AG20443 (cell line): Measurements from ENCODE around the gene ANXA3.
A peak's percentile ranks its signal among the peaks of the same experiment; 100 is the strongest.
"Not testable (repeated sequence)": the region's sequence is repeated elsewhere in the genome, so short reads cannot be mapped to it uniquely, and the experiment has no call there.

Experiments
- DNase-seq: peaks from one replicate; pipeline ENCODE4 v3.0.0; 2012; ENCODE audit warnings: low spot score, mixed read lengths

ANXA3 gene, protein sequence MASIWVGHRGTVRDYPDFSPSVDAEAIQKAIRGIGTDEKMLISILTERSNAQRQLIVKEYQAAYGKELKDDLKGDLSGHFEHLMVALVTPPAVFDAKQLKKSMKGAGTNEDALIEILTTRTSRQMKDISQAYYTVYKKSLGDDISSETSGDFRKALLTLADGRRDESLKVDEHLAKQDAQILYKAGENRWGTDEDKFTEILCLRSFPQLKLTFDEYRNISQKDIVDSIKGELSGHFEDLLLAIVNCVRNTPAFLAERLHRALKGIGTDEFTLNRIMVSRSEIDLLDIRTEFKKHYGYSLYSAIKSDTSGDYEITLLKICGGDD

DNA sequence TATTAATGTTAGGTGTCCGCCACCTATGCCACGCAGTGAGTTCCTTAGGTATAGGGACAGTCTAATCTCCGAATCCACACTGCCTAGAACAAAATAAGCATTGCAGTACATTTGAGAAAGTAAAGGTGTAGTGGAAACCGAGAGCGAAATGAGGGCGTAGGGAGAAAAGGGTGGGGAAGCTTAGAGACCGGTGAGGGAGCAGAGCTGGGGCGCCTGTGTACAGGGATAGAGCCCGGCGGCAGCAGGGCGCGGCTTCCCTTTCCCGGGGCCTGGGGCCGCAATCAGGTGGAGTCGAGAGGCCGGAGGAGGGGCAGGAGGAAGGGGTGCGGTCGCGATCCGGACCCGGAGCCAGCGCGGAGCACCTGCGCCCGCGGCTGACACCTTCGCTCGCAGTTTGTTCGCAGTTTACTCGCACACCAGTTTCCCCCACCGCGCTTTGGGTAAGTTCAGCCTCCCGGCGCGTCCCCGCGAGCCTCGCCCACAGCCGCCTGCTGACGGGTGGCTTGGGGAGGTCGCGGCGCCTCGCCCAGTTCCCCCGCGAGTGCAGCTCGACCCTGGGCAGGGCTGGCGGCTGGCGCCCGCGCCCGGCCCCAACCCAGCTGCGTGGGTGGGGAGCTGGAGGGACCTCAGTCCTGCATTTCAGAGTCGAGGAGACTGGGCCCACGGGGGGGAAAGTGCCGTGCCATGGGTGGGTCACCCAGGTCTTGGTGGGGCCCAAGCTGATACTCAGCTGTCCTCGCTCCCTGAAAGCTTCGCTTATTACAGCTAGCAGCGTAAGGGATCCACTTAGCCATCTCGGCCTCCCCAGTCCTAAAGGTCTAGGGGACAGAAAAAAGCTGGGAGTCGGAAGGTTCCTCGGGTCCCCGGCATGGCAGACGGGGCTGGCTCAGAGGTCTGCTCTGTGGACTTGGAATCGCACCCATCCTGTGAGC is at the start of gene ANXA3:
ANXA3 (plus strand) TSS at position 351 of the 932 bp plus-strand sequence. CDS start 2,704 bp downstream, outside the sequence.
- DNase-seq, result peak; percentile 47

DNA sequence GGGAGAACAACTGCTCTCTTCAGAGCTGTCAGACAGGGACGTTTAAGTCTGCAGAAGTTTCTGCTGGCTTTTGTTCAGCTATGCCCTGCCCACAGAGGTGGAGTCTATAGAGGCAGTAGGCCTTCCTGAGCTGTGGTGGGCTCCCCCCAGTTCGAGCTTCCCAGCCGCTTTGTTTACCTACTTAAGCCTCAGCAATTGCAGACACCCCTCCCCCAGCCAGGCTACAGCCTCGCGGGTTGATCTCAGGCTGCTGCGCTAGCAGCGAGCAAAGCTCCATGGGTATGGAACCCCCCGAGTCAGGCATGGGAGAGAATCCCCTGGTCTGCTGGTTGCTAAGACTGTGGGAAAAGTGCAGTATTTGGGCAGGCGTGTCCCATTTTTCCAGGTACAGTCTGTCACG is 45.3 kb upstream of the ANXA3 start:
- DNase-seq, result not testable (repeated sequence)

DNA sequence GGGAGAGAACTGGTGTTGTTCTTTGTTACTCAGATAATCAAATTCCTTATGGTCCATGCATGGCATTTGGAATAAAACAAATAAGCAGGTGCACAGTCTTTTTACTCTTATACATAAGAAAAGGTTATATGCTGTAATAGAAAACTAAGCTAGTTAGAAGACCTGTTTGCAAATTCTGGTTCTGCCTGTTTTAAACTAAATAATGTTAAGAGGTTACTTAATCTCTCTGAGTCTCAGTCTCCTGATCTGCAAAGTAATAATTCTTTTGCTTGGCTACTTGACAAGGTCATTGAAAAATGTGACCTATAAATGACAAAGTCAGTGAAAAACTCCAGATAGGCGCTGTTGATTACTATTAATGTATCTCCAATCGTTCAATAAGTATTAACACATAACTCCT is 42.5 kb upstream of the ANXA3 start:
- no peak for DNase-seq

DNA sequence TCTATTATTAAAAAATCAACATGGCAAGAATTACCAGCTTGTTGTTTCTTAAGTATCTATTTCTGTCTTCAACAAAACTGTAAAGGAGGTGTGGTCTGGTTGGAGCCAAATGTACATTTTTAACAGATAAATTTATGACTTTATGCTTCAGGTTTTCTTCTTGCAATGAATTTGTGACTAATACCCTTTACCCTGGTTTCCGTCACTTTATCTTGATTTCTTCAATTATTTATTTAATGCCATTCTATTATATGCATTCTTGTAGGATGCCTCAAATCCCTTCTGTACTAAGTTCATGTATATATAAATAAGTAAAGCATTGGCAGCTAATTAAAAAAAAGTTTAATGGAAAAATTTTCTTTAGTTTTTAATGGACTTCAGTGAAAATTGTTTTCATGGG is 41.5 kb upstream of the ANXA3 start:
- no peak for DNase-seq

DNA sequence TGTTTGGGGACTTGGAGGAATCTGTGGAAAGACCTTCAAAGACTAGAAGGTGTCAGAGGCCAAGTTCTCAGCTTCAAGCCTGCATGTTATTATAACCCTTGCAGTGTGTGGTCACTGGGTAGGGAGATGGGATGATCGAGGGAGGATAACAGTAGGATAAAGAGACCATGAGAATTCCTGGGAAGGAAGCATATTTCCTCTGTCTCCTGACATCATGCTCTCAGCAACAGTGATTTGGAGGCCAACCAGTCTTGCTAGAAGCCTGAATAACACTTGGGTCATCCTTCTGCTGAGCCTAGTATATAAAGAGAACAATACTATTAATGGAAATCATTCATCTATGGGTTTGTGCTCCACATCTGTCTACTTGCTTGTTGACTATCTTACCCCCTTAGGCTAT is 40.9 kb upstream of the ANXA3 start:
- no peak for DNase-seq

DNA sequence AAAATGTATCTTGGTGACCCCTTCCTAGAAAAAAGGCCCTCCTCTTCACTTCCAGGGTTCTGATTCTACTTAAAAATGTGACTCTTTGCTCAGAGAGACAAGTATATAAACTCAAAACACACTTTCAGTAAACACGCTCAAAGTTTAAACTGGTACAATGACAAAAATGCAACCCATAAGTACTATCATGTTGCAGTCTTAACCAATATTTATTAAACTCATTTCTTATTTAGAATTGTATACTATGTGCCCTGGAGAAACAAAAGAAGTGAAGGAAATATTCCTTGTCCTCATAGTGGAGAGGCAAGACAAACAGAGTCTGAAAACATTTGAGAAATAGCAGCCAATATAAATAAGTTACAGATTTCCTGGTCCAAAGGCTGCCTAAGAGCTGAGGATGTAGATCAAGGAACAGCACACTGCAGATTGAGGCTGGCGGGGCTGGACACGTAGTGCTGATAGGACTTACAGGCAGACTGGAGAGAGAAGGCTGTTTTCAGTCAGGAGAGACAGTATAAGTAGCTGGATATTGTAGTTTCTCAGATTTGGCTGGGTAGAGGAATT is 39.1 kb upstream of the ANXA3 start:
- DNase-seq, result no peak

DNA sequence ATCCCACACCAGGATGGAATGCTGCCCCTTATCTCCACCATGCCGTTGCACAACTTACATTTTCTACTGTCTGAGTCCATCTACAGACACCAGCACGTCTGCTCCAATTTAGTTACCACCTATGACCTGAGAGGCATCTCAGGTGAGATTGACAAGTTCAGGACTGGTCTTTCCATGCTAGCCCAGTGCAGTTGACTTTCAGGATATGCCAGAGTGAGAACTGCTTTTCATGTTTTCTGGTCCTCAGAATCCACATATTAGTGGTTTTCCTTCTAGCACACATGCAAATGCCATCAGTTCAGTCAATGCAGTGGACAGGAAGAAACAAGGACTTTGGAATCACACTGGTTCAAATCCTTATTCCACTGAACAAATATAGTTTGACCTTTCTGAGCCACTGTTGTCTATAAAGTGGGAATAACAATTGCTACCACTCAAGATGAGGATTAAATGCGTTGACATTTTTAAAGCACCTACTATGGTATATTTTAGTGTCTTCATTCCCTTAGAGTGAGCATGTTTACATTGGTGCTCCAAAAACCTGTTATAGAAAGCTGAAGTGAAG is 38.1 kb upstream of the ANXA3 start:
- no peak for DNase-seq

DNA sequence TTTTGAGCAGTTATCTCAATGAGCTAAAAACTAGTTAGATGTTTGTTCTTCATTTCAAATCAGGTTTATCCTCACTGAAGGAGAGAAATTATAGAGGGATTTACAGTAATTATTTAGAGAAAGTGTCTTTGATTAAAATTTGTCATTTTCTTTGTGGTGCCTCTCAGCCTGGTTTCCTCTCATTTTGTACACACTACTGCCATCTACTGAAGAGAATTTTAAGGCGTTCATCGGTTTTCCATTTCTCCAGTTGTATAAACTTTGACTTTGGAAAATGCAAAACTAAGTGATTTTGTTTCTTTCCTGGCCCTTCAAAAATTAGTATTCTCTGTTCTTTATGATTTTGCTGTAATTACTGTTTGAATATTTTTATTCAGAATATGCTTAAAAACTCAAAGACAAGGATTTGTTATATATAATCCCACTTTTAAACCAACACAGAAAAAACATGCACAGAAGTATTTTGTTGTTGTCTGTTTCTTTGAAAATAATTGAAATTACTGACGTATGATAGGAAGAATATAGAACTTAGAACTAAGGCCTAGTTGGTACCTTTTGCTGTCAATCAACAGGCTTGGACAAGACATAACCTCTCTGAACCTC is 34.4 kb upstream of the ANXA3 start:
- peak; percentile 47 for DNase-seq

DNA sequence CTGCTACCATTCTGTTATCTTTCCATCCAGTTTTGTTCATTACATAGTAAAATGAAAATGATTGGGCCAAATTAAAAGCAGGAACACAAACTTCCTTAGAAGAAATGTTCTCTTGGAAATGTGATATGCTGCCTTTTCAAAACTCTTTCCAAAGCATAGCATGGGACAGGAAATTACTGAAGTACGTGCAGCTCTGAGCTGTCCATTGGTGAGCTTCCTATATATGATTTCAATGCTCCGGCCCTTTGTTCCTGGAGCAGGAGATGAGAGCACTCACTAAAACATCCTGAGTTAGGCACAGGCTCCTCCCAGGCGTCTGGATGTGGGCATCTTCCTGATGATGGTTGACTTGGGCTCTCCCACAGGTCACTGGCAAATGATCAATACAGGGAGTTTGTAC is 33.0 kb upstream of the ANXA3 start:
- DNase-seq, result no peak

DNA sequence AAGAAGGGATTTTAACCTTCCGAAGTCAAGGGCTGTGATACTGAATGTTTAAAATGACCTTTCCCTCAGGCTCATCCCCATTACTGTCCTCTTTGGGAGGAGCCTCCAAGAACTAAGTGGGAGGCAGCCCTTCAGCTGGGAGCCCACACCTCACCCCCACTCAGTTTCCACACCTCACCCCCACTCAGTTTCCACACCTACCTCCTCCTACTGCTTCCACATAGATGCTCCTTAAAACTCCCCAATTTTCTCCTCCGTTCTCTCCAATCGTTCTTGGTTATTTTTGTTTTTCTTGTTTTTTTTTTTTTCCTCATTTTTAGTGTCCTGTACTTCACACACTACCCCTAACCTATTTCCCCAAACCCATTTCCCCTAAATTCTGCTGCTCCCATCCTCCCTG is 31.6 kb upstream of the ANXA3 start:
- no peak for DNase-seq

DNA sequence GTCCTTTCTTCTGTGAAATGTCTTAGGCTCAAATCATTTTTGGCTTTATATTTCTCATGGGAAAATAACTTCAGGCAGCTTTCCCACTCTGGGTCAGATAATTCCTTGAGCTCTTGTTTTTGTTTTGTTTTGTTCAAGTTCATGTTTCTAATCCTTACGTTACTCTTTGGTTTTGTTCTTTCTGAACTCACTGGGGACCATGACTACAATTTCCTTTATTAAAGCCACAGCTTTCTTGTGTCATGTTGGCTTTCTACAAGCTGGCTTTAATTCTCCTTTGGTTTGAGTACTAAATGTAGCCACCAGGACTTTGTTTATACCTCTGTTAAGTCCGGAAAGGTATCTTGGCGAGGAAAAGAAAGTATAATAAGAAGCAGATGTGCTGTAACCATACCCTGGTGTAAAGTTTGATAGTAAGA is 30.8 kb upstream of the ANXA3 start:
- no peak for DNase-seq

DNA sequence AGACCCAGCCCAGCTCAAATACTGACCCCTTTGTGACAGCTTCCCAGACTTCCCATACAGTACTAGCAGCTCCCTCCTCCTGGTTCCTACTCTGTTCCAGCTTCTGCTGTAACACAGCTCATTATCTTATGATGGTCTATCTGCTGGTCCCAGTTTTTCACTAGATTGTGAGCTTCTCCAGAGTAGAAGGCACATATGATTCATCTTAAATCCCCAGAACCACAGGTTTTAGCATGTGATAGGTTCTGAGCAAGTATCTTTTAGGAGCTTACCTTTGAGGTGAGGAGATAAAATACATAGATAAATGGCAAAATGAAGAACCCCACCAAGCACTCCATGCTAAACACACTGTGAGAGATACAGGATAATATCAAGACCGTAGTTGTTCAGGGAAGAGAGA is 27.6 kb upstream of the ANXA3 start:
- DNase-seq, result no peak

DNA sequence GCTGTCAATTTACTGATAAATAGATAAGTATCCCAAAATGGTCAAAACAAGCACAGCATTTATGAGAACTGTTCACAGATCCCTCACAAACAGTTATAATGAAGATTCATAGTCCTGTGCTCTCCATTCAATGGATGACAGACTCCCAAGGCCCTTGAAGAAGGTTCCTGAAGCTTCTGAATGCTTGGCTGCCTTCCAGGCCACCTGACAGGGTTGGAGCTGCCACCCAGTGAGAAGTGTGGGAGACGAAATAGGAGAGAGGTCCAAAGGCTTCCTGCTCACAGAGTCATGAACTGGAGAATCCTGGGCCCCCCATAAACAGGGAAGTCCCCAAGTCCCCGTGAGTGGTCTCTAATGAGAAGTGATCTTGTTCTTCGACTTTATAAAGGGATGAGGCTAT is 26.0 kb upstream of the ANXA3 start:
- DNase-seq, result no peak

DNA sequence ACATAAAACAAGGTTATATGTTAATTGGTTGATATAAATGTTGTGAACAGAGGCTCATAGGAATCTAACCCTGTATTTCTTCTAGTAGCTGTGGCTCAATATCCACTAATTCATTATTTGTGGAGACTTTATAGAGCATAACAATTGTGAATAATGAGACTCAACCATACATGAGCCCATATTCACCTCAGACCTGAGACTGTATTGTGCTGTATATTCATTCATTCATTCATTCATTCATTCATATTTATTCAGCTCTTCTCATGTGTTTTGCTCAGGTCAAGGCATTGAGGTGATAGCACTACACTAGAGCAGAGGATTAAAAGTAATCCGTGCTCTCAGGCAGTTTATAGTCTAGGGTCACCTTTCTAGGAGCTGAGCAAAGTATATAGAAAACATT is 24.5 kb upstream of the ANXA3 start:
- no peak for DNase-seq

DNA sequence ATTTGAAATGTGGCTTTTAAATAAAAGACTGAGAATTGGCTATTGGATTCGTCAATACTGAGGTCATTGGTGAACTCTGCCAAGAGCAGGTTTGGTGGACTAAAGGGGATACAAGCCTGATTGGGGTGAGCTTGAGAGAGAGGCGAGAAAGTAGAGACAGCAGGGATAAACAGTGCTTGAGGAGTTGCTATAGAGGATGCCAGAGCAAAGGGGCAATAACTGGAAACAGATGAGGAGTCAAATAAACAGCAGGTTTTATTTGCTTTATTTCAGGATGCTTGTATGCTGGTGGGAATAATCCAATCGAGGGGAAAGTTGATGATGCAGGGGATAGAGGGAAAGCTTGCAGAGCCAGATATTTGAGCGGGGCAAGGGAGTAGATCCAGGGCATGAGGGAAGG is 24.0 kb upstream of the ANXA3 start:
- no peak for DNase-seq

DNA sequence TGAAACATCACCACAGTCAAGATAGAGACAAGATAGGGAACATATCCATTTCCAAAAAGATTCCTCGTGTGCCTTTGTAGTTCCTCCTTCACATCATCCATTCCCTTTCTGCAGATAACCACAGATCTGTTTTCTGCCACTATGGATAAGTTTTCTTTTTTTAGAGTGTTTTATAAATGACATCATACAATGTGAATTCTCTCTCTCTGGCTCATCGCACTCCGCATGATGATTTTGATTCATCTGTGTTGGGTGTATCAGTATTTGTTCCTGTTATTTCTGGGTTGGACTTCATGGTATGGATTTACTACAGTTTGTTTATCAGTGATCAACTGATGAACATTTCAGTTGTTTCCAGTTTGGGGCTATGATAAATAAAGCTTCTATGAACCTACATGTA is 23.2 kb upstream of the ANXA3 start:
- DNase-seq, result peak; percentile 43

DNA sequence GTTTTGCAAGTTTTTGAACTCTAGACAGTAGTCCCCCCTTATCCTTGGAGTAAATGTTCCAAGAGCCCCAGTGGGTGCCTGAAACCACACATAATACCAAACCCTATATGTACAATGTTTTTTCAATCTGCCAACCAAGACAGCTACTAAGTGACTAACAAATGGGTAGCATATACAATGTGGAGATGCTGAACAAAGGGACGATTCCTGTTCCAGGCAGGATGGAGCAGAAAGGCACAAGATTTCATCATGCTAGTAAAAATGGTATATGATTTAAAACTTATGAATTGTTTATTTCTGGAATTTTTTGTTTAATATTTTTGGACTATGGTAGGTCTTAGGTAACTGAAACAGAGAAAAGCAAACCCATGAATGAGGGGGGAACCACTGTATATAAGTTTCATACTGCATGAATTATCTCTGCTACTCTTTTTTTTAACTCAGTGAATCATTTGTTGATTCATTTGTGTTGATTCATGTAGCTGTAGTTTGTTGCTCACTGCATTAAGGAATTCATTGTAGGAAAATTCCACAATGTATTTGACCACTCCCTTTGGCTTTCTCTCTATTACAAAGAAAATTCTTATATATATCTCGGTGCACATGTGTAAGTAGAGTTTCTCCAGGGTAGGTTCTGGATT is 21.9 kb upstream of the ANXA3 start:
- peak; percentile 60 for DNase-seq

DNA sequence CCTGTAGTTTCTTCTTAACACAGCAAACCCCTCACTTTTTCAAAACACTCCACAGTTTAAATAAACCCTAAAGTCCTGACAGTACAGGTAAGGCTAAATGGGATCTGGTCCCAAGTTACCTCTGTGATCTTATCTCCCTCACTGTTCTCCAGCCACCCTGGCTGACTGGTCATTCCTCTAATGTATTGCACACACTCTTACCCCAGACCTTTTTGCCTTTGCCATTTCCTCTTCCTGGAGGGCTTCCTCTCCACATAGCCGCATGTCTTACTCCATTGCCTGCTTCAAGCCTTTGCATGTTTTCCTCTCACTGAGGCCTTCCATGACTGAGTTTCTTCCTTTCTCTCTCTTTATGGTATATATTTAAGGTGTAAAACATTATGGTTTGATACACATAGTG is 19.5 kb upstream of the ANXA3 start:
- DNase-seq, result no peak

DNA sequence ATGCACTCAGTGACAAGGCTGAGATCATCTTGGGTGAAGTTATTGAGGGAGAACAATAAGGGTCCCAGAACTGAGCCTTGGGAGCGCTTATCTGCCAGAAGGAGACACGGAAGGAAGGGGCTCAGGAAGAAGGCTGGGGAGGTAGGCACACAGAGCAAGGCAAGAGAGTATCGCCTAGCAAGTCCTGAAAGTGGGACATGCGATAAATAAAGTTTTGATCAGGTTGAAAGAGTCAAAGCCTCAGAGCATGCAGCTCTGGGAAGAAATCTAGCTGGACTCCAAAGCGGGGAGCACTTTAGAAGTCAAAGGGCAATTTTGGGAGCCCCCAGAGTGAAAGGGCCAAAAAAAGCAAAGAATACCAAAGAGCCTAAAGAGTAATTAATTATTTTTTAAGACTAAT is 17.7 kb upstream of the ANXA3 start:
- no peak for DNase-seq

DNA sequence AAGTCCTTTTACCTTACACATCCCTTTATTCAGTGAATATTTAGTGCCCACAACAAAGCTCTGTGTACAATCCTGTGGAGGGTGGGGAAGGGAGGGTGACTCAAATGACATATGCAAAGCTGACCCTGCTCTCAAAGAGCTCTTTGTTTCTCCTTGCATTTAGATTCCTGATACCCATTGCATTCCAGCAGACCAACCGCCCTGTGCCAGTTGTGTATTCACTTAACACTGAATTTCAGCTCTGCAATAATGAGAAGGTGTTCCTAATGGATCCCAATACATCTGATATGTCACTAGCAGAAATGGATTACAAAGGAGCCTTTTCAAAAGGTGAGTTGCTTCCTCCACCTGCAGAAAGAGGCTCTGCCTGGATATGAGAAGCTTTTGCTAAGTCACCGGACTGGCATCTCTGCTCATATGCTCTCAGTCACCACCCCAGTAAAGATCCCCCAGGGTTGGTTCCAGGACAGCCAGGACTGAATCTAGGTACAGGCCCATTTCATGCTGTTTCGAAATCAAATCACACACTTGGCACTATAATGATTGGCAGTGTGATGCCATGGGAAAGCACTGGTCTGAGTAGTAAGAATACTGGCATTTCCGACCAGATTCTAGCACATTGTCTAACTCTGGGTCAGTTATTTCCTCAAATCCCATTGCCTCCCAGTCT is 17.1 kb upstream of the ANXA3 start:
- no peak for DNase-seq

DNA sequence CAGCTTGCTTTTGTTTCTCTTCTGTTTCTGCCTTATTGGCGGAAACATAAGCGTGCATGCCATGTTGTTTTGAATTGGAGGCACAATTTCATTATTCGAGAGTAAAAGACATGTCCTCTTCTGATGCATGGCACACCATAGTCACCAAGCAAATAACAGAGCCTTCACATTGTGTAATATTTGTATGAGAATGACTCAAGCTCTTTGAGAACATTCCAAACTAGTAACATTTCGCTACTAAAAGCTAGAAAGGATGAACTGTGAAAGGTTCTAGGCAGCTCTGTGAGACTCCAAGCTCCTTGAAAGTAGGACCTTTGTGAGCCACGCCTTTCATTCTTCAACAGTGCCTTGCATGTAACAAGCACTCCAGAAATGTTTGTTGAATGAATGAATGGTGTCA is 9.2 kb upstream of the ANXA3 start:
- peak; percentile 60 for DNase-seq
